GM12875 (cell line): ENCODE measurements around the gene PARL.
"Not testable (repeated sequence)": the region's sequence is repeated elsewhere in the genome, so short reads cannot be mapped to it uniquely, and the experiment has no call there.

Source experiments
- H3K4me3 ChIP-seq: one replicate; pipeline ENCODE4 v1.5.1; 2011; ENCODE audit warnings: low read depth, low read length, control low read depth
- CTCF ChIP-seq: IDR thresholded peaks from 2 replicates; pipeline ENCODE4 v1.5.1; 2011; ENCODE audit warnings: low read depth, mild to moderate bottlenecking, control low read depth, inconsistent platforms, low read length, moderate library complexity, borderline replicate concordance; ENCODE audit not compliant: insufficient read depth

Gene PARL

GRCh38 chr3:183879243-183879642, 5.4 kb downstream of the PARL start:
- no peak overlapping the region for H3K4me3 ChIP-seq
- no peak for TF ChIP-seq CTCF

DNA sequence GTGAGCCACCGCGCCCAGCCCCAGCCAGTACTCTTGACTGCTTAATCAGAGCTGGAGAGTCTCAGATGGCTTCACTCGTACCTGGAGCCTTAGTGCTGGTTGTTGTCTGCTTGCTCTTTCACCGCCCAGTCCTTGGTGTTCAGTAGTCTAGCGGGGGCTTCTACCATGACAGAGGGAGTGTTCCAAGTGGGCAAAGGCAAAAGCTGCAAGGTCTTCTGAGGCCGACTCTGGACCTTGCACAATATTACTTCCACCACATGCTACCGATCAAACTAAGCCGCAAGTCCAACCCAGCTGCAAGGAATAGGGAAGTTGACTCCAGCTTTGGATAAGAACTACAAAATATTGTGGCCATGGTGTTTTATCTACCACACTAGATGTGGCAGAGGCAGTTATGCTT, 6.6 kb downstream of the PARL start:
- TF ChIP-seq CTCF: no peak
- H3K4me3 ChIP-seq: no peak overlapping the region

DNA sequence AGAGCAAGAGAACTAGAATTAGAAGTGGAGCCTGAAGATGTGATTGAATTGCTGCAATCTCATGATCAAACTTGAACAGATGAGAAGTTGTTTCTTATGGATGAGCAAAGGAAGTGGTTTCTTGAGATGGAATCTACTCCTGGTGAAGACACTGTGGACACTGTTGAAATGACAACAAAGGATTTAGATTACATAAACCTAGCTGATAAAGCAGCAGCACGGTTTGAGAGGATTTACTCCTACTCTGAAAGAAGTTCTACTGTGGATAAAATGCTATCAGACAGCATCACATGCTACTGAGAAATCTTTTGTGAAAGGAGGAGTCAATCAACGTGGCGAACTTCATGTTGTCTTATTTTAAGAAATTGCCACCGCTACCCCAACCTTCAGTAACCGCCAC, 7.5 kb downstream of the PARL start:
- not testable (repeated sequence) for H3K4me3 ChIP-seq

DNA sequence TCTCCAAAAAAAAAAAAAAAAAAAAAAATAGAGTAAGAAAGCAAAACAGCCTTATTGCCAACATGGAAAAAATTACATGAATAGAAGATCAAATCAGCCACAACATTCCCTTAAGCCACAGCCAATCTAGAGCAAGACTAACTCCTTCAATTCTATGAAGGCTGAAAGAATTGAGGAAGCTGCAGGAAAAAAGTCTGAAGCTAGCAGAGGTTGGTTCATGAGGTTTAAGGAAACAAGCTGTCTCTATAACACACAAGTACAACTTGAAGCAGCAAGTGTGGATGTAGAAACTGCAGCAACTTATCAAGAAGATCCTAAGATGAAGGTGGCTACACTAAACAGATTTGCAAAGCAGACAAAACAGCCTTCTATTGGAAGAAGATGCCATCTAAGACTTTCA, 9.3 kb downstream of the PARL start:
- no peak for TF ChIP-seq CTCF
- no peak overlapping the region for H3K4me3 ChIP-seq

DNA sequence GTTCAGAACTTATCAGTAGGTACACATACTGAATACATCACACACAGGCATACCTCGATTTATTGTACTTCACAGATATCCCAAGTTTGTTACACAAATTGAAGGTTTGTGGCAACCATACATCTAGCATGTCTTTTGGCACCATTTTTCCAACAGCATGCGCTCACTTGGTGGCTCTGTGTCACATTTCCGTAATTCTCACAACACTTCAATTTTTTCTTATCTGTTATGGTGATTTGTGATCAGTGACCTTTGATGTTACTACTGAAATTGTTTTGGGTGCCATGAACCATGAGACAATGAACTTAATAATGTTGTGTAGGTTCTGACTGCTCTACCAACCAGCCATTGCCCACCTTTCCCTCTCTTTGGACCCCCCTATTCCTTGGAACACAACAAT, 10.8 kb downstream of the PARL start:
- TF ChIP-seq CTCF: no peak

GRCh38 chr3:183871541-183871940, 13.1 kb downstream of the PARL start:
- TF ChIP-seq CTCF: no peak
- no peak overlapping the region for H3K4me3 ChIP-seq

More for the DNA sequence above, 10.8 kb downstream of the PARL start:
- H3K4me3 ChIP-seq: no peak overlapping the region

- TF ChIP-seq CTCF: no peak
- no peak overlapping the region for H3K4me3 ChIP-seq
These were observed 14.1 kb downstream of the PARL start for GRCh38 chr3:183870563-183870962.

DNA sequence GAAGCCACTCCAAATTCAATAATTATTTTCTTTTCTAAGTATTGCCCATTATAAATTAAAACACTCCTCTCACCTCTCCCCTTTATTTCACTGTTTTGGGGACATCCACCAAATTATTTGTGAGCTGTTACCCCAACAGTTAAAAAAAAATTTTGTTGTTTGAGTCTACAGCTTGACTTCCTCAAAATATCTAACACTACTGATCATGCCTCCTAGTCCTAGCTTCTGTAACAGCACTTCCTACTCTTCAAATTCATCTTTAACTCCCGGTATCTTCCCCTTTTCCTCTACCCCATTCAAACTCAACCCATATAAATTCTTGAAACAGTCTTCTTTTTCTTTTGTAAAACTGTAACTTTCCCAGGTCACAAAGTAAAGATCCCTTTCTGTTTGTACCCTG, 15.9 kb downstream of the PARL start:
- no peak for TF ChIP-seq CTCF
- H3K4me3 ChIP-seq: no peak overlapping the region
